Spleen (tissue), 7 donors: ENCODE results near the gene GIPC1.

Experiments used
- CTCF ChIP-seq, 11 experiments: fragments of 200-600 bp in 7 of 11; fragments of 450-650 bp in 4 of 11; sonication (generic) in 4 of 11; IDR thresholded peaks in 8 of 11; conservative IDR thresholded peaks in 3 of 11; 1 replicate in 7 of 11; 2 replicates in 4 of 11; pipeline versions ENCODE4 v1.4.0 to v1.8.0; 2016 to 2021; ENCODE audit warnings: antibody characterized with exemption in 11 of 11, inconsistent platforms in 4 of 11, mild to moderate bottlenecking in 1 of 11
- POLR2A ChIP-seq, 3 donors: fragments of 450-650 bp; IDR thresholded peaks; one replicate each; pipeline ENCODE4 v1.5.1; 2017; ENCODE audit warnings: antibody characterized with exemption in 3 of 3, mild to moderate bottlenecking in 1 of 3
- donor health status: DM: no; HTN: no; CAD: no; lungs with moderate emphysema.
- donor health status: DM: no; HTN: no; CAD: no.
- donor health status: DM: no; HTN: no; CAD: no.

- no peak for TF ChIP-seq CTCF (IDR thresholded peaks at IDR 0.05 in 8 of 11, conservative IDR thresholded peaks at IDR 0.05 in 3 of 11)
- no peak for TF ChIP-seq POLR2A (IDR thresholded peaks at IDR 0.05)
Measured at GRCh38 chr19:14516746-14517438, 21.0 kb upstream of the GIPC1 start.
